ENCODE data around the gene SLIT1.

Gene SLIT1

DNA sequence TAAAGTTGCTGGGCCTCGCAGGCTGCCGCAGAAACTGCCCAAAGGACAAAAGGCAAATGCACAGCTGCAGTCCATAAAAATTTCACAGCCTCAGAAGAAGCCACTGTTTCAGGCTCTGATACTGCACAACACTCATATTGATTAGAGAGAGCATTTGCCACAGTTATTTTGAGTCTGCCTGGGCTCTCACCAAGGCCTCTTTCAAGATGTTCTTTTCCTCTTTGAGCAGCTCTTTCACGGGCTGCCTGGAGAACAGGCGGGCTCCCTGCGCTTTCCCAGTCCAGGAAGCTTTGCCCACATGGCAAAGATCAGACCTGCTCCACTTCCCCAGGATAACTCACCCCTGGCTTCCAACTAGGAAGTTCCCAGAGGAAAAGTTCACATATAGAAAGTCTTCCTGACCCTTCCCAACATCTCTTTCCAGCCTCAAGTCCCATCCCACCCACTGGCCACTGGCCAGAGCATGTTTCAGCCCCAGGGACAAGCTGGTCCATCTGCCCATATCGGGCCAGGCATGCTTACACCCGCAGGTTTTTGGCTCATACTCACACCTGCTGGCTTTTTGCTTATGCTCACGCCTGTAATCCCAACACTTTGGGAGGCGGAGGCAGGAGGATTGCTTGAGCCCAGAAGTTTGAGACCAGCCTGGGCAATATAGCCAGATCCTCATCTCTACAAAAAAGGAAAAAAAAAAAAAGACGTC lies 3.3 kb downstream of the SLIT1 start:
- TF ChIP-seq, protein P1, sequence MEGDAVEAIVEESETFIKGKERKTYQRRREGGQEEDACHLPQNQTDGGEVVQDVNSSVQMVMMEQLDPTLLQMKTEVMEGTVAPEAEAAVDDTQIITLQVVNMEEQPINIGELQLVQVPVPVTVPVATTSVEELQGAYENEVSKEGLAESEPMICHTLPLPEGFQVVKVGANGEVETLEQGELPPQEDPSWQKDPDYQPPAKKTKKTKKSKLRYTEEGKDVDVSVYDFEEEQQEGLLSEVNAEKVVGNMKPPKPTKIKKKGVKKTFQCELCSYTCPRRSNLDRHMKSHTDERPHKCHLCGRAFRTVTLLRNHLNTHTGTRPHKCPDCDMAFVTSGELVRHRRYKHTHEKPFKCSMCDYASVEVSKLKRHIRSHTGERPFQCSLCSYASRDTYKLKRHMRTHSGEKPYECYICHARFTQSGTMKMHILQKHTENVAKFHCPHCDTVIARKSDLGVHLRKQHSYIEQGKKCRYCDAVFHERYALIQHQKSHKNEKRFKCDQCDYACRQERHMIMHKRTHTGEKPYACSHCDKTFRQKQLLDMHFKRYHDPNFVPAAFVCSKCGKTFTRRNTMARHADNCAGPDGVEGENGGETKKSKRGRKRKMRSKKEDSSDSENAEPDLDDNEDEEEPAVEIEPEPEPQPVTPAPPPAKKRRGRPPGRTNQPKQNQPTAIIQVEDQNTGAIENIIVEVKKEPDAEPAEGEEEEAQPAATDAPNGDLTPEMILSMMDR (IDR thresholded peaks at IDR 0.05) = no peak
- Histone ChIP-seq H3K27ac (no peak overlapping the region), H3K4me3 (ENCODE audit: low read depth in 1 of 2, low read length in 1 of 2) (no peak overlapping the region), H3K9me3 (no peaks in the 10 kb centered on the region), H3K27me3 (peaks cover 100% of the 10 kb centered on the region), H3K4me1 (ENCODE audit: control insufficient read depth in 1 of 2, insufficient read depth in 1 of 2, low read depth in 1 of 2, low read length in 1 of 2) (peaks cover 0 to 5% of the 10 kb centered on the region in 2 experiments), H3K36me3 (no peaks in the 10 kb centered on the region)

DNA sequence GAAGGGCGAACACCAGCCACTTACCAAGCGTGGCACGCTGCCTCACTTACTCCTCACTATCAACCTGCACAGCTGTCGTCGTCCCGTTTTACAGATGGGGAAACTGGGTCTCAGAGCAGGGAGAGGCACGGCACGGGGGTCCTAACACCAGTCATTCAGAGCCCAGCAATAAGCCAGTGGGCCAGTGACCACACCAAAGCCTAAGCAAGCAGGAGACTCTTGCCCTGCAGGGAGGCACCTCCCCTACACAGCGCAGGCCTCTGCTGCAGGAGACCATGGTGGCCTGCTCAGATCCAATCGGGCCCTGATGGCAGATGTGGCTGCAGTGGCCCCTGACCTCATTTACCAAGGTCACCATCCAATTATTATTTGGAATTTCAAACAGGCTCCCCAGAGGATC lies 4.8 kb downstream of the SLIT1 start:
- peaks cover 0 to 5% of the 10 kb centered on the region in 2 experiments for H3K4me1 ChIP-seq (ENCODE audit: control insufficient read depth in 1 of 2, insufficient read depth in 1 of 2, low read depth in 1 of 2, low read length in 1 of 2)
- no peaks in the 10 kb centered on the region for H3K36me3 ChIP-seq
- peaks cover 100% of the 10 kb centered on the region for H3K27me3 ChIP-seq
- H3K9me3 ChIP-seq = no peaks in the 10 kb centered on the region
- TF ChIP-seq, protein P1 (IDR thresholded peaks at IDR 0.05) = no peak
- no peak overlapping the region for H3K27ac ChIP-seq
- H3K4me3 ChIP-seq (ENCODE audit: low read depth in 1 of 2, low read length in 1 of 2) = no peak overlapping the region

DNA sequence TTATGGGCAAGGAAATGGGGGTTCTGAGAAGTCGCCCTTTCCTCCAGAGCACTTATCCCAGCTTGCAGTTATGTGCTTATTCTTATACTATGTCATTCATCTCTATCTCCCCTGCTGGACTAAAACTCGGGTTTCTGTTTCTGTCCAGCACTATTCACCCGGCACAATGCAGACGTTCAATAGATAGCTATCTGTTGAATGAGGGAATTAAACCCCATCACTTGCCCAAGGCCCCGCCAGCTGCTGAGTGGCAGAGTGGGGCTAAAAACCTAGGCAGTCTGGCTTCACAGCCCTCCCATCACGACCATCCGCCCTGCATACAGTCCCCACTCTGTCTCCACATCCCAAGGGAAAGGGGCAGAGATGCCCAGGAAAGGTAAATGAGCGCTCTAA lies 5.4 kb downstream of the SLIT1 start:
- TF ChIP-seq, protein P1 (IDR thresholded peaks at IDR 0.05) = no peak
- no peak overlapping the region for H3K27ac ChIP-seq
- no peaks in the 10 kb centered on the region for H3K36me3 ChIP-seq
- no peak overlapping the region for H3K4me3 ChIP-seq (ENCODE audit: low read depth in 1 of 2, low read length in 1 of 2)
- peaks cover 94% of the 10 kb centered on the region for H3K27me3 ChIP-seq
- no peaks in the 10 kb centered on the region for H3K9me3 ChIP-seq
- no peaks in the 10 kb centered on the region for H3K4me1 ChIP-seq (ENCODE audit: control insufficient read depth in 1 of 2, insufficient read depth in 1 of 2, low read depth in 1 of 2, low read length in 1 of 2)

DNA sequence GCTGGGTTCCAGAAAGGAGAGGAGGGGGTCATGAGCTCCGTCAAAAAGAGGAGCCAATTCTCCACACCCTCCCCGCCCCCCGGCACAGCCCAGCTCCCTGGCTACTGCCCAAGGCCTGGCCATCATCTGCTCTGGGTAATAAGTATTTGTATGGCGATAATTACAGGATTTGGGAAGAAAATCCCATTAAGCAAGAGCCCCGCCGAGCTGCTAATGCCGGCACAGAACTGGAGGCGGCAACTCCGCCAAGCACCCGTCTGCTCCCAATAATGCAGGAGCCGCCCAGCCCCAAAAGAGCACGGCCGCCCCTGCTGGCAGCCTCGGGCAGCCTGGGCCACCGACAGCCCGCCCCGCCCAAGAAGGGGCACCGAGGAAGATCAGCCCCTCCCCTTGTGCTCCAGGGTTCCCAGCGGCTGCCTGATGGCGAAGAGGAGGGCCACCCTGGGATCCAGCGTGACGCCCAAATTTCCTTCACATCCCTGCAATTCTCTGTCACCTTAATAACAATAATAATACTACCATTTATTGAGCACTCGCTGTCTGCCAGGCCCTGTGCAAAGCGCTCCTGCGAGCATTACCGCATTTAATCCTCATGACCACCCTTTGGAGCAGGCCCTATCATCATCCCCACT lies 5.9 kb downstream of the SLIT1 start:
- Histone ChIP-seq H3K36me3 (no peaks in the 10 kb centered on the region), H3K27me3 (peaks cover 89% of the 10 kb centered on the region), H3K9me3 (no peaks in the 10 kb centered on the region), H3K4me3 (ENCODE audit: low read depth in 1 of 2, low read length in 1 of 2) (no peak overlapping the region), H3K4me1 (ENCODE audit: control insufficient read depth in 1 of 2, insufficient read depth in 1 of 2, low read depth in 1 of 2, low read length in 1 of 2) (no peaks in the 10 kb centered on the region), H3K27ac (no peak overlapping the region)
- TF ChIP-seq, protein P1 (IDR thresholded peaks at IDR 0.05) = no peak

DNA sequence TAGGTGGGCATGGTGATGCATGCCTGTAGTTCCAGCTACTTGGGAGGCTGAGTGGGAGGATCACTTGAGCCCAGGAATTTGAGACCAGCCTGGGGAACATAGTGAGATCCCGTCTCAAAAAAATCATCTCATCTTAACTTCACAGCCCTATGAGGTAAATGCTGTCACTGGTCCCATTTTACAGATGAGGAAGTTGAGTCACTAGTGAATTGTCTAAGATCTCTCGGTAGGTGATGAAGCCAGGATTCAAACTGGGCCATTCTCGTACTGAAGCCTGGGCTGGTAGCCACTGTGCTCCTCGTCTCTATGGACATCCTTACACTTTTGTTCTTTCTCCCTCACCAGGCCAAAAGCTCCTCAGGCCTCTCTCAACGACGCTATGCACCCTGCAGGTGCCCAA lies 6.4 kb downstream of the SLIT1 start:
- Histone ChIP-seq H3K27me3 (peaks cover 83% of the 10 kb centered on the region), H3K9me3 (no peaks in the 10 kb centered on the region), H3K36me3 (no peaks in the 10 kb centered on the region), H3K4me3 (ENCODE audit: low read depth in 1 of 2, low read length in 1 of 2) (no peak overlapping the region), H3K4me1 (ENCODE audit: control insufficient read depth in 1 of 2, insufficient read depth in 1 of 2, low read depth in 1 of 2, low read length in 1 of 2) (no peaks in the 10 kb centered on the region), H3K27ac (no peak overlapping the region)
- TF ChIP-seq, protein P1 (IDR thresholded peaks at IDR 0.05) = no peak
